MCF 10A (cell line): ENCODE measurements around the gene TAOK1. TPM values are rescaled to one million over a fixed set of nuclear protein-coding genes. Genes with fewer than 3 reads are reported as not detected.

ENCODE experiments used
- BruUV-seq: library from RNA; stranded (reverse); fragments of 400-500 nt; replicated peaks from 2 replicates; lab custom pipeline; 2021; lab: Mats Ljungman, UMichigan
- CTCF ChIA-PET: fragments of 300-600 bp; sonication (Branson Sonifier 250); formaldehyde crosslinking; extraction: SDS; loops from one replicate; lab custom pipeline; 2021; ENCODE audit warnings: antibody characterized with exemption, inconsistent platforms; lab: Yijun Ruan, JAX
- POLR2A ChIA-PET: fragments of 300-600, 350-650 bp; sonication (Branson Sonifier 250); formaldehyde crosslinking; extraction: SDS; loops from one replicate; lab custom pipeline; 2020; ENCODE audit warnings: antibody characterized with exemption, inconsistent platforms; lab: Yijun Ruan, JAX
- DNase-seq: peaks from one replicate; pipeline ENCODE4 v3.0.0-alpha.2; 2018; ENCODE audit not compliant: unreplicated experiment
- H3K27ac Mint-ChIP-seq: one replicate; pipeline ENCODE4 v1.8.0; 2022; ENCODE audit warnings: mild to moderate bottlenecking, low read depth, mixed read lengths; ENCODE audit not compliant: unreplicated experiment
- H3K27me3 Mint-ChIP-seq: one replicate; pipeline ENCODE4 v1.8.0; 2022; ENCODE audit warnings: mixed read lengths; ENCODE audit not compliant: insufficient read depth, unreplicated experiment
- H3K36me3 Mint-ChIP-seq: one replicate; pipeline ENCODE4 v1.8.0; 2022; ENCODE audit warnings: mild to moderate bottlenecking, moderate library complexity, mixed read lengths; ENCODE audit not compliant: insufficient read depth, unreplicated experiment
- H3K4me1 Mint-ChIP-seq: one replicate; pipeline ENCODE4 v1.8.0; 2022; ENCODE audit warnings: mixed read lengths; ENCODE audit not compliant: insufficient read depth, unreplicated experiment
- H3K4me3 Mint-ChIP-seq: one replicate; pipeline ENCODE4 v1.8.0; 2022; ENCODE audit warnings: mild to moderate bottlenecking, moderate library complexity, mixed read lengths; ENCODE audit not compliant: unreplicated experiment
- H3K9me3 Mint-ChIP-seq: one replicate; pipeline ENCODE4 v1.8.0; 2022; ENCODE audit warnings: mixed read lengths; ENCODE audit not compliant: unreplicated experiment
- CTCF ChIP-seq: fragments of 200-600 bp; IDR thresholded peaks from one replicate; pipeline ENCODE4 v1.8.0; 2022; ENCODE audit warnings: antibody characterized with exemption, mild to moderate bottlenecking; ENCODE audit not compliant: unreplicated experiment
- intact Hi-C: fragments of 100-400 bp; cut with micrococcal nuclease; formaldehyde crosslinking; loops from 2 replicates; pipeline ENCODE4 v1.14.1; 2022
- total RNA-seq: library from RNA; stranded (reverse); gene quantifications from 2 replicates; pipeline ENCODE4 v1.2.3, GENCODE V29; 2022

The TAOK1 gene
- total RNA-seq, 1 experiment from 2014 or later: 68.7 TPM

DNA sequence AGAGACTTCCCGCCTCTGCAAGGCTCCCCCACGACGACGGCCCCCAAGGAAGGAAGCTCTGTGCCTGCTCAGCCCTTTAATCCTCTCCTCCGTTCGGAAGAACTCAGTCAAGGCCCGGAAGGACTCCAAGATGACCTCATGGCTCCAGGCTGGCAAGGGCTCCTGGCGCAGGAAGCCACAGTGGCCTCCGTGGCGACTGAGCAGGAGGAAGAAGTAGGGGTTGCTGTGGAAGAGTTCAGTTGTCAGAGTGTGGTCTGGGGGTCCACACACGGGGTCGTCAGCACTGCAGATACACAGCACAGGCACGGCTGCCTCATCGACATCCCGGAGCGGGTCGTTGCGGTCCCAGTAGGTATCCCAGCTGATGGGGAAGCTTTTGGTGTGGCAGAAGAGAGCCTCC lies 172.5 kb downstream of the TAOK1 start:
- no peak for TF ChIP-seq CTCF
- H3K27me3 Mint-ChIP-seq: no peaks in the 10 kb centered on the region
- ChIA-PET POLR2A (no interaction called here), CTCF (interaction anchor here (0.7 to 1.0 kb wide), 2 partner anchors 14 to 19 kb away, joined by 3 to 6 read pairs; no protein-coding TSS in a partner anchor)
- intact Hi-C loops: no loop called here
- no TSS peak for BruUV-seq
- no peaks in the 10 kb centered on the region for H3K36me3 Mint-ChIP-seq
- DNase-seq: no peak
- H3K4me3 Mint-ChIP-seq: no peak overlapping the region
- no peaks in the 10 kb centered on the region for H3K4me1 Mint-ChIP-seq
- no peaks in the 10 kb centered on the region for H3K9me3 Mint-ChIP-seq
- no peak overlapping the region for H3K27ac Mint-ChIP-seq

- Mint-ChIP-seq H3K27me3 (no peaks in the 10 kb centered on the region), H3K4me3 (no peak overlapping the region), H3K36me3 (no peaks in the 10 kb centered on the region), H3K4me1 (no peaks in the 10 kb centered on the region), H3K27ac (no peak overlapping the region), H3K9me3 (no peaks in the 10 kb centered on the region)
- no peak for TF ChIP-seq CTCF
- CTCF ChIA-PET: interaction anchor here (0.7 to 1.4 kb wide), 3 partner anchors 29 to 395 kb away, joined by 3 to 5 read pairs (median 3); partner anchors contain the start of gene ANKRD13B
- no peak for DNase-seq
- intact Hi-C loops: no loop called here
- no TSS peak for BruUV-seq
- POLR2A ChIA-PET: interaction anchor here (0.7 kb wide), 1 partner anchor 27 kb away, joined by 3 read pairs; no protein-coding TSS in a partner anchor
Measured at GRCh38 chr17:29563816-29564215, 173.7 kb downstream of the TAOK1 start.

DNA sequence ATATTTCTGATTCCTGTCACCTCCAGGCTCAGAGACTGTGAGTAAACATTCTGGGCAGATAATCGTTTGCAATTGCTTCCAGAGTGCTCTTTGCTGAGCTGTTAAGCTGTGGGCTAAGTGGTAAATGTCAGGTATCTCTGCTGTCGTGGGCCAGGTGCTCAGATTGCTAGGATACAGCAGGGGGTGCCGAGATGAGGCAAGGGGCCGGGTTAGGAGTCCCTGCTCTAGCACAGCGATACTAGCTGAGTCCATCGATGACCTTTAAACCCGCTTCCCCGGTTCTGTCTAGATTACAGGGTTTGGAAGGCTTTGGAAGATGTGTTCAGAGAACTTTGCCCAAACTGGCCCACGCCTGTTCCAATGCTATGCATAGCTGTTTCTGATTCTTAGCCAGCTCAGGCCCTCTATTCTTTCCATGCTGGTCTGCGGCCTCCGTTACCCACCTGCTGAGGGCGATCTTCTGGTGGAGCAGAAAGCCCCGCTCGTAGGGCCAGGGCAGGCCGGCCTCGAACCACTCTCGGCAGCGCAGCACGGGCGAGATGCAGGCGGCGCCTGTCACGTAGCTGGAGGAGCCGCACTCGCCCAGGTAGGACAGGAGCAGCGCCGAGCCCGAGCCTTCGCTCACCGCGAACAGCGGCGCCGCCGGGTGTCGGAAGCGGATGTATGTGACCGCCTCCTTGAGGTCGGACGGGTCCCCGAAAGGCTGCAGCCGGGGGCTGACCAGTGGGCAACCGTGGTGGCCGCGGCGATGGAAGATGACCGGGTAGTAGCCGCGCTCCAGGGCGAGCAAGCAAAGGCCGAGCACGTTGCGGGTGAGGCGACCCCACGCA lies 175.7 kb downstream of the TAOK1 start:
- intact Hi-C loops: no loop called here
- no peaks in the 10 kb centered on the region for H3K27me3 Mint-ChIP-seq
- ChIA-PET POLR2A (interaction anchor here (1.4 to 5.8 kb wide), 3 partner anchors 11 to 272 kb away, joined by 4 to 43 read pairs (median 23); partner anchors contain the start of genes ANKRD13B and NUFIP2), CTCF (interaction anchor here (0.6 to 2.1 kb wide), 5 partner anchors 9 to 598 kb away, joined by 3 to 5 read pairs (median 3); no protein-coding TSS in a partner anchor)
- no peak for TF ChIP-seq CTCF
- H3K4me3 Mint-ChIP-seq: no peak overlapping the region
- DNase-seq: no peak
- H3K27ac Mint-ChIP-seq: no peak overlapping the region
- H3K9me3 Mint-ChIP-seq: no peaks in the 10 kb centered on the region
- BruUV-seq: no TSS peak
- H3K4me1 Mint-ChIP-seq: peaks cover 9% of the 10 kb centered on the region
- H3K36me3 Mint-ChIP-seq: peaks cover 6% of the 10 kb centered on the region
